Glutamatergic neuron (in vitro differentiated cells): ENCODE data around the gene FAM240B. TPM values are rescaled to one million over a fixed set of nuclear protein-coding genes. Genes with fewer than 3 reads are reported as not detected.

Source experiments
- DNase-seq: peaks from one replicate; pipeline ENCODE4 v3.0.0; 2022
- H3K27ac Mint-ChIP-seq: one replicate; pipeline ENCODE4 v1.8.0; 2020; ENCODE audit warnings: mild to moderate bottlenecking, mixed read lengths, inconsistent platforms; ENCODE audit not compliant: unreplicated experiment
- H3K27me3 Mint-ChIP-seq: one replicate; pipeline ENCODE4 v1.8.0; 2020; ENCODE audit warnings: mild to moderate bottlenecking, moderate library complexity, mixed read lengths, inconsistent platforms; ENCODE audit not compliant: unreplicated experiment
- H3K36me3 Mint-ChIP-seq: one replicate; pipeline ENCODE4 v1.8.0; 2020; ENCODE audit warnings: mild to moderate bottlenecking, mixed read lengths, inconsistent platforms; ENCODE audit not compliant: unreplicated experiment
- H3K4me1 Mint-ChIP-seq: one replicate; pipeline ENCODE4 v1.8.0; 2020; ENCODE audit warnings: mild to moderate bottlenecking, low read depth, mixed read lengths, inconsistent platforms; ENCODE audit not compliant: unreplicated experiment
- H3K4me3 Mint-ChIP-seq: one replicate; pipeline ENCODE4 v1.8.0; 2020; ENCODE audit warnings: mild to moderate bottlenecking, mixed read lengths, inconsistent platforms; ENCODE audit not compliant: unreplicated experiment
- H3K9me3 Mint-ChIP-seq: one replicate; pipeline ENCODE4 v1.8.0; 2020; ENCODE audit warnings: mild to moderate bottlenecking, moderate library complexity, mixed read lengths, inconsistent platforms; ENCODE audit not compliant: unreplicated experiment
- CTCF ChIP-seq: fragments of 200-600 bp; sonication (generic); IDR thresholded peaks from one replicate; pipeline ENCODE4 v1.5.0; 2021; ENCODE audit not compliant: partially characterized antibody, unreplicated experiment
- long read RNA-seq: library from polyadenylated mRNA; unstranded; transcript quantifications from one replicate; pipeline ENCODE4 v2.0.0, GENCODE V29; 2020; ENCODE audit not compliant: unreplicated experiment
- total RNA-seq: library from RNA; stranded (reverse); fragmentation: NEBNext Ultra II Directional; extraction: Animal tissue kit (Norgen Biotek cat#: 25700); gene quantifications from one replicate; pipeline ENCODE4 v1.2.1, GENCODE V29; 2021; ENCODE audit not compliant: unreplicated experiment

The FAM240B gene
- not detected for total RNA-seq
- long read RNA-seq, result 0 reads

GRCh38 chr9:38720083-38720745, at the start of gene FAM240B:
Gene FAM240B, minus strand, starts transcription at chr9:38720133. Its CDS starts 16,134 bp downstream, at chr9:38703999.
- no peak for TF ChIP-seq CTCF
- Mint-ChIP-seq H3K4me1 (peaks cover 5% of the 10 kb centered on the region), H3K27ac (no peak within 1 kb of the TSS), H3K4me3 (no peak within 1 kb of the TSS), H3K36me3 (no peaks in the 10 kb centered on the region), H3K9me3 (no peaks in the 10 kb centered on the region), H3K27me3 (no peaks in the 10 kb centered on the region)
- DNase-seq, result no peak

- H3K4me1 Mint-ChIP-seq, result no peaks in the 10 kb centered on the region
- no peaks in the 10 kb centered on the region for H3K9me3 Mint-ChIP-seq
- no peak overlapping the region for H3K4me3 Mint-ChIP-seq
- no peak overlapping the region for H3K27ac Mint-ChIP-seq
- no peak for DNase-seq
- peaks cover 2% of the 10 kb centered on the region for H3K27me3 Mint-ChIP-seq
- peaks cover 4% of the 10 kb centered on the region for H3K36me3 Mint-ChIP-seq
- no peak for TF ChIP-seq CTCF
Observed at GRCh38 chr9:38768351-38768761, 48.4 kb upstream of the FAM240B start.

- Mint-ChIP-seq H3K4me1 (peaks cover 6% of the 10 kb centered on the region), H3K27ac (no peak overlapping the region), H3K4me3 (no peak overlapping the region), H3K9me3 (no peaks in the 10 kb centered on the region), H3K36me3 (peaks cover 4% of the 10 kb centered on the region), H3K27me3 (peaks cover 2% of the 10 kb centered on the region)
- DNase-seq, result no peak
- TF ChIP-seq CTCF, result no peak
Observed at GRCh38 chr9:38765101-38765500, 45.2 kb upstream of the FAM240B start.

GRCh38 chr9:38761999-38762398, 42.1 kb upstream of the FAM240B start:
- H3K4me1 Mint-ChIP-seq, result peaks cover 6% of the 10 kb centered on the region
- DNase-seq, result peak; percentile 21
- no peaks in the 10 kb centered on the region for H3K9me3 Mint-ChIP-seq
- TF ChIP-seq CTCF, result no peak
- no peak overlapping the region for H3K27ac Mint-ChIP-seq
- no peak overlapping the region for H3K4me3 Mint-ChIP-seq
- no peaks in the 10 kb centered on the region for H3K27me3 Mint-ChIP-seq
- H3K36me3 Mint-ChIP-seq, result peaks cover under 1% of the 10 kb centered on the region

- Mint-ChIP-seq H3K4me1 (peaks cover 6% of the 10 kb centered on the region), H3K9me3 (no peaks in the 10 kb centered on the region), H3K36me3 (no peaks in the 10 kb centered on the region), H3K4me3 (no peak overlapping the region), H3K27me3 (no peaks in the 10 kb centered on the region), H3K27ac (no peak overlapping the region)
- DNase-seq, result no peak
- no peak for TF ChIP-seq CTCF
Observed at GRCh38 chr9:38761339-38761738, 41.4 kb upstream of the FAM240B start.
